Limb (tissue), 2 donors: ENCODE data around the gene SPON1.
A peak's percentile ranks its signal among the peaks of the same experiment; 100 is the strongest.
"Not testable (repeated sequence)": the region's sequence is repeated elsewhere in the genome, so short reads cannot be mapped to it uniquely, and the experiment has no call there.

Source experiments
- DNase-seq, 2 donors: peaks; one replicate each; pipeline ENCODE4 v3.0.0-alpha.2; 2016; ENCODE audit errors: extremely low spot score in 2 of 2

The SPON1 gene

DNA sequence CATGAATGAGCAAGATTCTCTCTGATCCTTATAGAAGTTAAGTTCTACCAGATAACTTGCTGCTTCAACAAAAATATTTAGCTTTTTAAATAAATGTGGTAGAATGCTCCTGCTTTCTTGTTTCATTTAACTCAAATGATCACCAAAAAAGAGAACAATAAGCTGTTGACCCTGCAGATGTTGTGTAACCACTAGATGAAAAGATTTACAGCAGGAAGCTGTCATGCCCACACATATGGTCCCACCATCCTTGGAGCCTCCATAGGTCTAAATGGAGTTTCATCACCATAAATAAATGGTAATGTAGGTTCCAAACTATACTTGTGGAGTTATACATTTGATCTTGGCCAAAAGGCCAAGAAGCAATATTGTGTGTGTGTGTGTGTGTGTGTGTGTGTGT is 277.7 kb downstream of the SPON1 start:
- no peak for DNase-seq

DNA sequence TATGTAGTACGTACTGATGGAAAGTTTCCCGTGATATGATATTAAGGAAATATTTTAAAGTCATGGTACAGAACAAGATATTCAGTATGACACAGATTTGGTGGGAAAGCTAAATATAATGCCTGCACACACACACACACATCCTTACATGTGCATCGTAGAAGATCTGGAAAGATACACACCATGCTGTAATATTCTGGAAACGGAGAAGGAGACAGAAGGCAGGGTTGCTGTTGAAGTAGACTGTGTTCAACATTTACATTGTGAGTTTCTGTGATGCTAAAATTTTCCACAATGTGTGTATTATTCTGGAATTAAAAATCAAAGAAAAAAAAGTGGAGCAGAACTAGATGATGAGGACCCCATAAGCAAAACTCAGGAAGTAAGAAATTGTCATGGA is 278.4 kb downstream of the SPON1 start:
- DNase-seq, result no peak

DNA sequence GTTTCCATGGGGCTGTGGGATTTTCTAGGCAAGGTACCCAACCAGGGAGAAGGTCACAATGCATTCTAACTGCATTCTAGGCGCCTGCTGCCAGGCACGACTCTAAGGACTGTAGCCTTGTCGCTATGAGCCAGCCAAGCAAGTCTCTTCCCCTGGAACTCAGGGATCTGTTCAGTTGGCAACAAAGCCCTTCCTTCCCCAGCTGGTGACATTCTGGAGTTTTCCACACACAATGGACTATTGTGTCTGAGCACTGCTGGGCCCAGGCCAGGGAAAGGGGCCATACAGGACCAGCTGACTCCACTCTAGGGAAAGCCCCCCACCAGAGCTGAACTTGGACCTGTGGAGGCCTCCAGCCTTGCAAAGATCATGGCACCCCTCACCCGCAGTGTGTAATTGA is 279.7 kb downstream of the SPON1 start:
- peak; percentile 32 to 43 for DNase-seq

DNA sequence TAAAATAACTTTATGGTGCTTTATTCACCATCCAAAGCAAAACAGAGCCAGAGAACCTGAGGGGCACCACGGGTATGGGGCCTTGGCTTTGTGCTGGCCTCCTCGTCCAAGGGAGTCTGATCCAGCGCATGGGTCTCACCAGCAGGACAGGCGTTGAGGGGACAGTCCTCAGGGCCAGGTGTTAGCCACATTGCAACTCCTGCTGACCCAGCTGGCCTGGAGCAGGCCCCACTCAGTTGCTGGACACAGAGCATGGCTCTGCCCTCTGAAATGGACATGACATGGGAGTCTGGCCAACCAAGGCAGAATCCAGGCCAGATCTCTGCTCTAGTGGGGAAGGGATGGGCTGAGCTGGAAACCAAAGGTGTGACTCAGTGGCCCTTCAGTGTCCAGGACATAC is 280.2 kb downstream of the SPON1 start:
- no peak for DNase-seq

DNA sequence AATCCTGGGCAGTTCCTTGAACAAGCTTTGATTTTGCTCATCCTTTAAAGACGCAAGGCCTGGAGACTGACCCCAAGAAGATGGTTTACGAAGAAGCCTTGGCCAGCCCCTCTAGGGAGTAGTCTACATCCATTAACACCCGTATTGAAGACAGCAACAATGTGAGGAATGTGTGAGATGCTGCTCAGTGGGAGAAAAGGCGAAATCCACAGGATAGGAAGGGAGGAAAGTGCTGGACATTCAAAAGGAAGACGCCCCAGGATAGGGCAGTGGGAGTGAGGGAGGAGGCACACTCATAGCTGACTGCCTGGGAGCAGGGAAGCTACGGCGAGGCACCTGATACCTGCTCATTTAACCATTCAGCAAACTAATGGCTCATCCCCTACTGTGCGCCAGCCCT is 282.4 kb downstream of the SPON1 start:
- no peak for DNase-seq

DNA sequence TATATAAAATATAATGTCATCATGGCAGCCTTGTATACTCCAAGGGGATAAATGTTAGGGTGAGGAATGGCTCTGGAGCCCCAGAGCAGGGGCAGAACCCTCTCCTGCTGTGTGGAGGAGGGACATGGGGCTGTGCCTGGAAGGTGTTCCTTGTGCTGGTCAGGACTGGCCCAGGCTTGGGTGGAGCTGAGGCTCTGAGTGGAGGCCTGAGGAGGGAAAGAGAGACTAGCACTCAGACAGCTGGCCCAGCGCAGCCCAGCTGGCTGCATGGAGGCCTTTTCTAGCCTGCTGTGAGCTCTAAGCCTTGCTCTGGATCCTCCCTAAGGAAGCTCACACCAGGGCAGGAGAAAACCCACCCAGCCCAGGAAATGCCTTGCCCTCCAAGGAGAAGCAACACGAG is 282.9 kb downstream of the SPON1 start:
- no peak for DNase-seq

DNA sequence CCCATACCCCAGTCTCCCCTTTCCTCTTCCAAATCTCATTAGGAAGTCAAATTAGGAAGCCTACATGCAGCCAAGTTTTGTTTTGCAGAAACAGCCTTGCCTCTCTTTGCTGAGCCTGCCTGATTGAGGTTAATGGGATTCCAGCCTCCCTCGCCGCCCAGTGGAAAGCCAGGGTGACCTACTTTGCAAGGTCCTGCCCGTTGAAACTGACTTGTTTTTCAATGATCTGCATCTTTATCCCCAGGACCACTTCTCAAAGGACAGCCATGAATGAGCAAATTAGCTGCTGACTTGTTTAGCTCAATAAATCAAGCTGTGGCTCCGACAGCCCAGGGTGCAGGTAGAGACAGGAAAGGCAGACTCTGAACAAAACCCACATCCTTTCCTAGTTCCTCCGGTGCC is 286.1 kb downstream of the SPON1 start:
- DNase-seq, result no peak

DNA sequence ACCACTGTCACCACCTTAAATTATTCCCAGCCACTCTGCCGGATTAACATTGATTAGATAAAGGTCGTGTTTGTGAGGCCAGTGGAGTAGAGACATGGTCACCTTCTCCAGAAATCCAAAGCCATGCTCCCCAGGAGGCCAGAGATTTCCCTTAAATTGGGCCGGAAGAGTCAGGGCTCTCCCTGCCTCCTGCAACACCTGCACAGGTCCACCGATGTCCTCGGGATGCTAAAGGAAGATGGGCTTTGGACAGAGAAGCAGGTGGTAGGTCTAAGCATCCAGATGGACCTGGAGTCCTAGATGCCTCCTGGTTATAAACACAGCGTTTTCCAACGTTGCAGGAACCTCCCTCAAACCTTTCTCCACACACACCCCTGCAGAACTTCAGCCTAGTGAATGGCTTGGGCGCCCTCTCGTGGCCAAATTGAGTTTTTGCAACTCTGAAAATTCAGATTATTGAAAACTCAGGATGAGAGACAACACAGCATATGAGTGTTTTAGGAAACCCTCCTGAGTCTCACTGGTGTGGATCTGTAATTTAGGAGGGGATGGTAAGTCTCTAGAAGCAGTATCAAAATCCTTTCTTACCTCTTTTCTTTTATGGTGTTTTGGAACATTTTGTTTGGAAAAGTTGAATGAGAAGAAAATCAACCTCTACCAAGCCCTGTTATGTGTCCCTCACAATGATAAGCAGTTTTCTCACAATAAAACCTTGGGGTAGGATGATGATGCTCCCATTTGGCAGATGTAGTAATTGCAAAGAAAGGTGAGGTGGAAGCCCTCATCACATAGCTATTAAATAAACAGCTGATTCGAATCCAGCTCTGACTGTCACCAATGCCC is 286.8 kb downstream of the SPON1 start:
- DNase-seq, result peak; percentile 71 to 78

DNA sequence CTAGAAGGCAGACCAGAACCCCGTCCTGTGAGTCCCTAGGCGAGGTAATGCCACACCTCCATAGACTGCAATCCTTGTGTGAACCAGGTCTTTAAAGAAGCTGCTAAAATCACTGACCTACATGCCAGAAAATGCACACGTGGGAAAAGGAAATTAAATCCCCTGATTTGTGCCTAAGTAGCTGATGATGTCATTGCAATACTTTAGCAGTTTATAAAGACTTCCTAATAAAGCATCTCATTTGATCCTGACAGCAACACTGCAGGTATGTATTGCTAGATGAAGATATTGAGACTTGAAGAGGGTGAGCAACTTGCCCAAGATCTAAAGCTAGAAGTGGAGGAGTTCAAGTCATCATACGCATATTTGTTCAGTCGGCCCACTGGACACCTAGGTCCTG is 289.2 kb downstream of the SPON1 start:
- DNase-seq, result no peak

DNA sequence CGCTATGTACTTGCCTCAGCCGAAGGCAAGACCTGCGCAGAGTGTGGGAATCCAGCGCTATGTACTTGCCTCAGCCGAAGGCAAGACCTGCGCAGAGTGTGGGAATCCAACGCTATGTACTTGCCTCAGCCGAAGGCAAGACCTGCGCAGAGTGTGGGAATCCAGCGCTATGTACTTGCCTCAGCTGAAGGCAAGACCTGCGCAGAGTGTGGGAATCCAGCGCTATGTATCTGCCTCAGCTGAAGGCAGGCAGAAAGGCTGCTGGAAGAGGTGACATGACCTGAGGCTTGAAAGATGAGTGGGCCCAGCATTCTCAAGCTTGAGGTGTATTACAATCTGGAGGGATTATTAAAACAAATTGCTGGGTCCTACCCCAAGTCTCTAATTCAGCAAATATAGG is 290.0 kb downstream of the SPON1 start:
- not testable (repeated sequence) for DNase-seq

DNA sequence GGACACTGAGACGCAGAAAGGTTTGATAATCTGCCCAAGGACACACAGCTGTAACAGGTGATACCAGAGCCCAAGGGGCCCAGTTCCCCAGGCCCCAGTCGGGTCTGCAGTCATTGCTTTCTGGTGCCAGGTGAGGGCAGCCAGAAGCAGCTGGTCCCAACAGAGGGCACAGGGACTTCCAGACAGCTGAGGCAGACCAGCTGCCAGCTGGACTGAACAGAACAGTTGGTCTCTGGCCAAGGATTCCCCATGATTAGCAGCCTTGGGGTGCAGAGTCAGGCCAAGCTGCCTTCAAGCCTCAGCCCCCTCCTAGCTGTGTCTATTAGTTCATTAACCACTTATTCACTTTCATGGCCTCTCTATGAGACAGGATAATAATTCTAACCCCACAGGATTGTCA is 290.9 kb downstream of the SPON1 start:
- DNase-seq, result peak; percentile 51 to 63

DNA sequence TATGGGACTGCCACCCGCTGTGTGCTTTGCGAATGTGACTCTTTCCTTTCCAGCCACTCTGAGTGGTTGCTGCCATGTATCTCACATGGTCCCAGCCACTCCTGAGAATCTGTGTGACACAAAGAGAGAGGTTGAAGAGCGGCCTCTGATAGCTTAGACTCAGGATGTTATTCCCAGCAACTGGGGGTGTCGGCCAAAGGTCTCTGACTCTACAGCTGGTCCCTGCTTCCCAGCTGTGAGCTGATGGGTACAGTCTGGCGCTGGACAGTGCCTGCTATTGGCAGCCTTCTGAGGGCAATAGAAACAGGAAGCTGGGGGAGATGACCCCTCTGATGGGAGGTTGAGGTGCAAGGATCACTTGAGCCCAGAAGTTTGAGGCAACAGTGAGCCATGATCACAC is 291.3 kb downstream of the SPON1 start:
- DNase-seq, result peak in 1 of 2 donors; percentile 11

DNA sequence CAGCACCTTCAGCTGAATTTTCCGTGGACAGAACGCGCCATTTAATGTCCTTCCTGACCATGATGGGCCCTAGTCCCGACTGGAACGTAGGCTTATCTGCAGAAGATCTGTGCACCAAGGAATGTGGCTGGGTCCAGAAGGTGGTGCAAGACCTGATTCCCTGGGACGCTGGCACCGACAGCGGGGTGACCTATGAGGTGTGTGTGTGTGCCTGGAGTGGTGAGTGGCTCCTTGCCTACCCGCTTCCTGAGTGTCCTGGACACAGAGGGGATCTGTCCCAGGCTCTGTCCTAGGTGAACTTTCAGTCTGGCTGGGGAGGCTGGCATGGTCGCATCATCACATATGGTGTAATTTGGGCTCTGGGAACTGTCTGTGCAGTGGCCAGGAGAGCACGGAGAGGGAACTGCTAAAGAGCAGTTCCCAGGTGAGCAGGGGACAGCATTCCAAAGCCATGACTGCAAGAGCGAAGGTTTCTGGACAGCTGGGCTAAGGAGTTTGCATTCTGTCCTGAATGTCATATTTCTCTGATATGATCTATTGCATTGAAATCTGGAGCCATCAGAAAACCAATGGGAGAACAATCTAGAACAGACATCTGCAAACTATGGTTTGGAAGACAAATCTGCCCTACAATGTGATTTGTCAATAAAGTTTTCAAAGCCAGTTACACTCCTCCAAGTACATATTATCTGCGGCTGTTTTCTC is 292.2 kb downstream of the SPON1 start:
- no peak for DNase-seq

DNA sequence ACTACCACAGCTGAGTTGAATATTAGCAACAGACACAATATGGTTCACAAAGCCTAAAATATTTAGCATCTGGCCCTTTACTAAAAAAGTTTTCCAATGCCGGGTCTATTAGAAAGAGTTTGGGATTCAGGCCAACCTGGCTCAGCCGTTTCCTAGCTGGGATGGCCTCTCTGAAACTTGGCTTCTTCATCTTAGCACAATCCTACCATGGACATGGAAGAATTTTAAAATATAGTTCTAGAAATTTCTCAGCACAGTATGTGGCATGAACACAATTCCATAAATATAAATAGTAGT is 292.7 kb downstream of the SPON1 start:
- peak; percentile 24 to 51 for DNase-seq

DNA sequence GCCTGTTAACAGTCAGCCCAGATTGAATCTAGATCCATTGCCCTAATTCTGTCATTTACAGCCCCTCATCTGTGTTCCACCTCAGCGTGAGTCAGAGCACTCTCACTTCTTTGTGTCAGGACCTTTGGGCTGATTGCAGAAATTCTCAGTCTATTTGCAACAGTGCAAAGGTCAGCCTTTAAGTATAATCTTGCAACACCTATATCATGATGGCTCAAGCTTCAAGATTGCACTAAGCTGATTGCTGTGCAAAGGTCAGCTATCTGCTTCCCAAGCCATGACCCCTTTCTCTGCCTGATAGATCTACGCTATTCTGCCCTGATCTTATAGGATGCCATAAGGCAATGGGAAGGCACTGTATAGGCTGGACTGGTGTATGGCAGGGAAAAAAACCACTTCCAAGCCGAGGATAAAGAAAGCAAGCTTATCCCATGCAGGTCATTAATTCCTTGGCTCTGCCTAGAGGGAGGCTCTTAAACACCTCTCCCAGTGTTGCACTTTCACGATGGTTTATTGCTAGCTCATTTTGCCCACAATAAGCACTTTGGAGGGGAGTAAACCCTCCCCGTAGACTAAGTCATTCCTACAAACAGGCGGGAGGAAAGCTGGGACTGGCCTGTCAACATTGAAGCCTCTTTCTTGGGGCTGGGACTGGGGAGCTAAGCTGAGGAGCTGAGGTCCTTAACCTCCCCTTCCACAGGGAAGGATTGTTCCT is 295.9 kb downstream of the SPON1 start:
- DNase-seq, result no peak

DNA sequence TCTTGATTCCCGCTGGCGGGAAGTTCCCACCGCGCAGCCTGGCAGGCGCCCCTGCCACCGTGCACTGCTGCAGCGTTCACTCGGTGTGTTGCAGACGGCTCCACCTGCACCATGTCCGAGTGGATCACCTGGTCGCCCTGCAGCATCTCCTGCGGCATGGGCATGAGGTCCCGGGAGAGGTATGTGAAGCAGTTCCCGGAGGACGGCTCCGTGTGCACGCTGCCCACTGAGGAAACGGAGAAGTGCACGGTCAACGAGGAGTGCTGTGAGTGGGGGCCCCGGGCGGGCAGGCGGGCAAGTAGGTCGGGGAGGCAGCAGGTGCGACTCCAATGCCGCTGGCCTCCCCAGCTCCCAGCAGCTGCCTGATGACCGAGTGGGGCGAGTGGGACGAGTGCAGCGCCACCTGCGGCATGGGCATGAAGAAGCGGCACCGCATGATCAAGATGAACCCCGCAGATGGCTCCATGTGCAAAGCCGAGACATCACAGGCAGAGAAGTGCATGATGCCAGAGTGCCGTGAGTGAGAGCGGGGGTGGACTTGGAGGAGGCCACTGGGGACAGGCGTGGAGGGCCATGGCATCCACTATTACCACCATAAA is 296.8 kb downstream of the SPON1 start:
- DNase-seq, result no peak

DNA sequence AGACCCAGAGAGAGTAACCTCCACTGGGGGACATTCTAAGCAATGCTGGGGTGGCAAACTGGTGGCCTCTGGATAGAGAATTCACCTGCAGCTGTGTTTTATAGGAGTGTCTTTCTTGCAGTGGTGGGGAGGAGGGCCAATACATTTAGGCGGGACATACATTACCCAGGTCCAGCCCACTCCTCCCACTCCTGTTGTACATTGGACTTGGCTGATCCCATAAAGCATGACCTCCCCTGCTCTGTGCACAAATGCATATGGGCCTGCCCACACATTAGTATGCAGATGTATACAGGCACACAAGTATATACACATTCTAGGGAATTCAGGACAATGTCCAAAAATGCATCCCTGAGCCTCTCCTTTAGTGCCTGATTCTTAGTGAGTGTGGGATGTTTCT is 297.4 kb downstream of the SPON1 start:
- DNase-seq, result no peak

DNA sequence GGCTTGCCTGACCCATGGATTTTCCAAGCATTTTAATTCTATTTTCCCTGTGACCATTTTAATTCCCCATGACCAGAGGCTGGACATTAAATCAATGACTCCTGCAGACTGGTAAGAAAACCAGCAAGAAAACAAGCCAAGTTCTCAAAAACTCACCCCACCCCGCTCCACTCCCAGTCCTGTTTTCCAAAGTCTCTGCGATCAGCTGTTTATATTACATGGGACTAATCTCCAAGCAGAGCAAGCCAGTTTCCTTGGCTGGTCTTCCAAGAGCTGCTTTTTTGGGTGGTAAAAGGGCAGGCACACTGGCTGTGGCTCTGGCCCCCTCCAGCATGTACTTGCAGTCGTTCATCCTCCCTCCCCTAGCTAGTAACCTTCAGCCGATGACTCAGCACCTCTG is 298.5 kb downstream of the SPON1 start:
- no peak for DNase-seq

DNA sequence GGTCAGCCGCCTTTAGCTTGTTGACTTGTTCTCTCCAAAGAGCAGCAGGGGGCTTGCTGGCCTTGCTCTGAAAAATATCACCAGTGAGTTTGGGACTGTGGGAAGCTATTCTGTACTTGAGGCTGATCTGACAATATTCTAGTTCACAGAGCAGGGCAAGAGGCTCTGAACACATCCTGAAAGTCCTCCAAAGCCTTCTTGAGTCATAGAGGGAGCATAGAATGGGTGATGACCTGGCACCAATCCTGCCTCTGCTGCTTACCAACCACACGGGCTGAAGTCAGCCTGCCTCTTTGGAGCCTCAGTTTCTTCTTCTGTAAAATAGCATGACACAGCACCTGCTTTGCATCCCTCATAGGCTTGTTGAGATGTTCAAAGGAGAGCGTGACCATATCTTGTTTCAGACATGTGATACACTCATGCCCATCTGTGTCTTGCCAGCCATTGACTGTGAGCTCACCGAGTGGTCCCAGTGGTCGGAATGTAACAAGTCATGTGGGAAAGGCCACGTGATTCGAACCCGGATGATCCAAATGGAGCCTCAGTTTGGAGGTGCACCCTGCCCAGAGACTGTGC is 299.8 kb downstream of the SPON1 start:
- DNase-seq, result no peak

DNA sequence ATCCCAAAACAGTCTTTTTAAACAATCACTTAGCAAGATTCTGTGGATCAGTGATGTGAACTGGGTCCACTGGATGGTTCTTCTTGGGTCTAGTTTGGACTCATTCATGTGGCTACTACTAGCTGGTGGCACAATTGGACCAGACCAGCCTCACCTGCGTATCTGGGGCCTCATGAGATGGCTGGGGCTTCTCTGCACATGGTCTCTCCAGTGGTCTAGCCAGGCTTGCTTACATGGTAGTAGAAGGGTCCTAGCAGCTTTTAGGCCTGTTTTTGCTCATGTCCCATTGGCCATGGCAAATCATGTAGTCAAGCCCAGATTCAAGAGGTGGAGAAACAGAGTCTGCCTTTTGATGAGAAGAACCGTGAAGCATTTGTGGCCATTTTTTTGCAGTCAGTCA is 302.4 kb downstream of the SPON1 start:
- DNase-seq, result no peak

DNA sequence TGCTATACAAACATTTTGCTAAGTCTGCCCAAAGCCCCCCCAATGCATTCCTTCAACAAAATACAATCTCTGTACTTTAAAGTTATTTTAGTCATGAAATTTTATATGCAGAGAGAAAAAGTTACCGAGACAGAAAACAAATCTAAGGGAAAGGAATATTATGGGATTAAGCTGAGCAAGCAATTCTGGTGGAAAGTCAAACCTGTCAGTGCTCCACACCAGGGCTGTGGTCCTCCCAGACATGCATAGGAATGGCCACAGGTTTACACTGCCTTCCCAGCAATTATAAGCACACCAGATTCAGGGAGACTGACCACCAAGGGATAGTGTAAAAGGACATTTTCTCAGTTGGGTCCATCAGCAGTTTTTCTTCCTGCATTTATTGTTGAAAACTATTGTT is 304.1 kb downstream of the SPON1 start:
- DNase-seq, result no peak
